K562 (cell line): ENCODE results near the gene TLR2. TPM values are rescaled to one million over a fixed set of nuclear protein-coding genes. Genes with fewer than 3 reads are reported as not detected.

Experiments
- ATAC-seq: fragments of 200-7000 bp; cut with Tn5 transposase; 3 replicates; pipeline ENCODE4 v1.9.1; 2020; ENCODE audit warnings: moderate library complexity
- BruUV-seq: library from RNA; stranded (reverse); fragments of 400-500 nt; replicated peaks from 2 replicates; lab custom pipeline; 2021; lab: Mats Ljungman, UMichigan
- CTCF ChIA-PET: fragments of 300-600 bp; formaldehyde crosslinking; extraction: SDS; loops from one replicate; lab custom pipeline; 2021; ENCODE audit warnings: low intra/inter-chr PET ratio; lab: Yijun Ruan, JAX
- POLR2A ChIA-PET: fragments of 300-600, 350-650 bp; sonication (Branson Sonifier 250); formaldehyde crosslinking; extraction: SDS; loops from one replicate; lab custom pipeline; 2021; ENCODE audit warnings: antibody characterized with exemption, inconsistent platforms; lab: Yijun Ruan, JAX
- DNase-seq, 4 experiments: peaks; one replicate each; pipeline versions ENCODE4 v3.0.0 to v3.0.0-alpha.2; 2011 to 2018; ENCODE audit warnings: low spot score in 3 of 4, mixed read lengths in 3 of 4; ENCODE audit errors: extremely low read depth in 1 of 4
- FAIRE-seq: peaks from 2 replicates; lab custom pipeline; 2011; peaks lifted over from hg19 to GRCh38; lab: Jason Lieb, UNC
- H2AFZ ChIP-seq: 2 replicates; pipeline ENCODE4 v1.6.0; 2011; ENCODE audit warnings: low read depth, low read length, control low read depth, inconsistent platforms
- H3K27ac ChIP-seq: fragments of 200-600 bp; 3 replicates; pipeline ENCODE4 v1.8.0; 2011; ENCODE audit warnings: low read depth, mild to moderate bottlenecking, control low read depth, inconsistent platforms, low read length, moderate library complexity, mixed read lengths; ENCODE audit errors: extremely low read depth
- H3K27me3 ChIP-seq, 2 experiments: fragments of 300-600 bp in 1 of 2; 2 replicates in 1 of 2; 3 replicates in 1 of 2; pipeline versions ENCODE4 v1.6.0 to v1.8.0; 2011; ENCODE audit warnings: inconsistent platforms in 2 of 2, low read length in 2 of 2, mild to moderate bottlenecking in 1 of 2, mixed read lengths in 1 of 2, moderate library complexity in 1 of 2; ENCODE audit not compliant: control insufficient read depth in 2 of 2, insufficient read depth in 2 of 2
- H3K36me3 ChIP-seq: fragments of 300-600 bp; 3 replicates; pipeline ENCODE4 v1.8.0; 2011; ENCODE audit warnings: mild to moderate bottlenecking, low read length, inconsistent platforms; ENCODE audit not compliant: control insufficient read depth, insufficient read depth
- H3K4me1 ChIP-seq, 2 experiments: fragments of 200-600 bp in 1 of 2; replicated peaks in 1 of 2; 2 replicates in 1 of 2; 3 replicates in 1 of 2; pipeline versions ENCODE4 v1.5.1 to v1.8.0; 2011; ENCODE audit warnings: inconsistent platforms in 2 of 2, low read length in 2 of 2, mild to moderate bottlenecking in 1 of 2, mixed read lengths in 1 of 2, moderate library complexity in 1 of 2; ENCODE audit not compliant: control insufficient read depth in 2 of 2, insufficient read depth in 2 of 2
- H3K4me2 ChIP-seq: 2 replicates; pipeline ENCODE4 v1.6.1; 2011; ENCODE audit warnings: low read length, control low read depth, inconsistent platforms, mixed read lengths; ENCODE audit not compliant: insufficient read depth
- H3K4me3 ChIP-seq: fragments of 200-600 bp; sonication (generic), shearing (Covaris generic); 2 replicates; pipeline ENCODE4 v1.5.1; 2016; ENCODE audit warnings: control low read depth, inconsistent platforms
- H3K79me2 ChIP-seq: fragments of 200-600 bp; 3 replicates; pipeline ENCODE4 v1.8.0; 2011; ENCODE audit warnings: low read length, inconsistent platforms; ENCODE audit not compliant: control insufficient read depth, insufficient read depth
- H3K9ac ChIP-seq, 2 experiments: 2 replicates each; pipeline versions ENCODE4 v1.6.0 to v1.6.1; 2011; ENCODE audit warnings: low read depth in 2 of 2, low read length in 2 of 2, control low read depth in 1 of 2, inconsistent platforms in 1 of 2, mild to moderate bottlenecking in 1 of 2, mixed read lengths in 1 of 2; ENCODE audit not compliant: insufficient read depth in 1 of 2
- H3K9me1 ChIP-seq: one replicate; pipeline ENCODE4 v1.6.0; 2011; ENCODE audit warnings: inconsistent platforms, mild to moderate bottlenecking, low read length, moderate library complexity; ENCODE audit not compliant: control insufficient read depth, insufficient read depth
- H3K9me3 ChIP-seq: replicated peaks from 2 replicates; pipeline ENCODE4 v1.5.1; 2011; ENCODE audit warnings: low read depth, low read length, inconsistent platforms; ENCODE audit not compliant: control insufficient read depth, insufficient read depth
- H4K20me1 ChIP-seq: replicated peaks from 2 replicates; pipeline ENCODE4 v1.6.1; 2011; ENCODE audit warnings: low read length, inconsistent platforms, mixed read lengths; ENCODE audit not compliant: control insufficient read depth, insufficient read depth
- CTCF ChIP-seq, 3 experiments: IDR thresholded peaks in 2 of 3; conservative IDR thresholded peaks in 1 of 3; 2 replicates each; pipeline ENCODE4 v1.5.1; 2011 to 2012; ENCODE audit warnings: low read length in 3 of 3, mild to moderate bottlenecking in 3 of 3, control low read depth in 2 of 3, improper control_type of control experiment in 1 of 3, inconsistent platforms in 1 of 3, low read depth in 1 of 3, mixed read lengths in 1 of 3, moderate library complexity in 1 of 3; ENCODE audit not compliant: insufficient read depth in 2 of 3
- CTCFL ChIP-seq: IDR thresholded peaks from 2 replicates; pipeline ENCODE4 v1.6.1; 2011; ENCODE audit warnings: borderline replicate concordance, low read depth, mild to moderate bottlenecking, moderate library complexity, low read length; ENCODE audit not compliant: insufficient read depth, poor library complexity, severe bottlenecking
- DEAF1 ChIP-seq: fragments of 450-650 bp; formaldehyde crosslinking; IDR thresholded peaks from 2 replicates; pipeline ENCODE4 v1.4.0; 2020; ENCODE audit warnings: mild to moderate bottlenecking, moderate library complexity
- PBX2 ChIP-seq, 2 experiments: IDR thresholded peaks in 1 of 2; conservative IDR thresholded peaks in 1 of 2; 2 replicates each; pipeline ENCODE4 v1.6.1; 2016; ENCODE audit warnings: low read depth in 2 of 2, mild to moderate bottlenecking in 1 of 2, missing compliant biosample characterization in 1 of 2, missing genetic modification characterization in 1 of 2, moderate library complexity in 1 of 2
- WGBS: fragments of 100-300 bp; shearing (Covaris generic); methylation state at CpG from one replicate; pipeline ENCODE4 v1.1.6; 2016; ENCODE audit warnings: low coverage, mixed read lengths; ENCODE audit not compliant: insufficient coverage; ENCODE audit errors: missing lambda C conversion rate; 5-methylcytosine and 5-hydroxymethylcytosine counted together
- in situ Hi-C: fragments of 300-500 bp; cut with MboI; formaldehyde crosslinking; loops from 4 replicates; pipeline ENCODE4 v1.15.0; 2018; ENCODE audit warnings: inconsistent platforms, mixed read lengths
- intact Hi-C: fragments of 100-400 bp; cut with micrococcal nuclease; formaldehyde crosslinking; loops from 2 replicates; pipeline ENCODE4 v1.14.2; 2022
- polyA plus RNA-seq, 8 experiments: library from polyadenylated mRNA; depleted of rRNA in 4 of 8; stranded (reverse) in 5 of 8; unstranded in 3 of 8; fragments of >200 nt; fragmentation: Nextera tagmentation in 2 of 8; fragmentation: Illumina TruSeq in 1 of 8; extraction: Ambion mirVana in 2 of 8; extraction: Trizol in 1 of 8; gene quantifications; 2 replicates each; pipeline versions ENCODE4 v1.2.1 to v1.2.3, GENCODE V29; 2011 to 2014; ENCODE audit warnings: inconsistent platforms in 1 of 8, missing spikeins in 1 of 8
- total RNA-seq, 7 experiments: library from RNA; depleted of rRNA in 6 of 7; stranded (reverse); fragments of >200 nt in 6 of 7; fragmentation: Illumina TruSeq in 2 of 7; extraction: Trizol in 2 of 7; gene quantifications; 2 replicates each; pipeline versions ENCODE4 v1.2.1 to v1.2.3, GENCODE V29; 2011 to 2021; ENCODE audit warnings: low replicate concordance in 1 of 7

The TLR2 gene
- total and polyA plus RNA-seq, 9 of the 15 experiments (the other 6 are each of a cell fraction or from before 2014, with no cell fraction given) = 0.09 to 0.11 TPM; not detected in 7

GRCh38 chr4:153750197-153750817 lies 66.2 kb downstream of the TLR2 start:
- H3K4me3 ChIP-seq = no peak overlapping the region
- H3K4me2 ChIP-seq = no peak overlapping the region
- ChIA-PET CTCF (interaction anchor here (0.6 to 1.4 kb wide), 3 partner anchors 150 to 607 kb away, joined by 3 read pairs; no protein-coding TSS in a partner anchor), POLR2A (interaction anchor here (0.7 kb wide), 1 partner anchor 8 kb away, joined by 3 read pairs; no protein-coding TSS in a partner anchor)
- no peaks in the 10 kb centered on the region for H3K9me1 ChIP-seq
- no peaks in the 10 kb centered on the region for H3K79me2 ChIP-seq
- FAIRE-seq = peak; percentile 96
- WGBS = 14% methylated on average over 5 of the region's 5 CpGs
- peak; percentile 29 to 78 (median 48) for DNase-seq
- in situ Hi-C loops = no loop called here
- H2AFZ ChIP-seq = no peak overlapping the region
- no TSS peak for BruUV-seq
- intact Hi-C loops = loop anchor here (2.0 to 10.0 kb wide), 4 partner anchors 93 to 608 kb away; no protein-coding TSS in a partner anchor
- H3K36me3 ChIP-seq = no peaks in the 10 kb centered on the region
- peak; percentile 92 for ATAC-seq
- H4K20me1 ChIP-seq = no peaks in the 10 kb centered on the region
- H3K9ac ChIP-seq = no peak overlapping the region
- H3K4me1 ChIP-seq = no peaks in the 10 kb centered on the region
- H3K27me3 ChIP-seq = peaks cover 4 to 27% of the 10 kb centered on the region in 2 experiments
- H3K27ac ChIP-seq = no peak overlapping the region
- H3K9me3 ChIP-seq = no peaks in the 10 kb centered on the region
- TF ChIP-seq PBX2 (CRISPR knock-in tag; IDR thresholded peaks at IDR 0.05; ENCODE audit: low read depth) (no peak), PBX2 (tag; conservative IDR thresholded peaks at IDR 0.05; ENCODE audit: low read depth) (no peak), CTCF (IDR thresholded peaks at IDR 0.05 in 2 of 3, conservative IDR thresholded peaks at IDR 0.05 in 1 of 3; ENCODE audit: insufficient read depth in 2 of 3, low read depth in 1 of 3, low read length in 3 of 3) (peak; percentile 69 to 81 (median 78); a peak in 5 of 6 replicates), CTCFL (peak; percentile 20), DEAF1 (CRISPR knock-in tag) (peak; percentile 23; the same call in 1 of the 2 replicates)
